ENCODE results near the gene RFX3.

Gene RFX3

GRCh38 chr9:3441197-3441816, 84.5 kb downstream of the RFX3 start:
- FAIRE-seq = peak; percentile 84
- DNase-seq (ENCODE audit: extremely low spot score, insufficient read length, low read depth) = peak; percentile 14

- DNase-seq (ENCODE audit: extremely low spot score, insufficient read length, low read depth) (no peak), FAIRE-seq (no peak)
Measured at GRCh38 chr9:3436629-3437420, 89.0 kb downstream of the RFX3 start.

- DNase-seq (ENCODE audit: extremely low spot score, insufficient read length, low read depth) = no peak
- no peak for FAIRE-seq
Measured at GRCh38 chr9:3435732-3436131, 90.1 kb downstream of the RFX3 start.

- no peak for FAIRE-seq
- no peak for DNase-seq (ENCODE audit: extremely low spot score, insufficient read length, low read depth)
Measured at GRCh38 chr9:3434594-3434993, 91.2 kb downstream of the RFX3 start.

- no peak for FAIRE-seq
- DNase-seq (ENCODE audit: extremely low spot score, insufficient read length, low read depth) = no peak
Measured at GRCh38 chr9:3433754-3434153, 92.0 kb downstream of the RFX3 start.

- no peak for FAIRE-seq
- DNase-seq (ENCODE audit: extremely low spot score, insufficient read length, low read depth) = no peak
Measured at GRCh38 chr9:3433066-3433465, 92.7 kb downstream of the RFX3 start.

- FAIRE-seq = no peak
- no peak for DNase-seq (ENCODE audit: extremely low spot score, insufficient read length, low read depth)
Measured at GRCh38 chr9:3431890-3432289, 93.9 kb downstream of the RFX3 start.

- FAIRE-seq = no peak
- no peak for DNase-seq (ENCODE audit: extremely low spot score, insufficient read length, low read depth)
Measured at GRCh38 chr9:3419893-3420292, 105.9 kb downstream of the RFX3 start.

- FAIRE-seq = no peak
- DNase-seq (ENCODE audit: extremely low spot score, insufficient read length, low read depth) = no peak
Measured at GRCh38 chr9:3415906-3416305, 109.9 kb downstream of the RFX3 start.

- DNase-seq (ENCODE audit: extremely low spot score, insufficient read length, low read depth) (no peak), FAIRE-seq (no peak)
Measured at GRCh38 chr9:3413984-3414383, 111.8 kb downstream of the RFX3 start.

- DNase-seq (ENCODE audit: extremely low spot score, insufficient read length, low read depth) = no peak
- no peak for FAIRE-seq
Measured at GRCh38 chr9:3410461-3410860, 115.3 kb downstream of the RFX3 start.

- no peak for DNase-seq (ENCODE audit: extremely low spot score, insufficient read length, low read depth)
- FAIRE-seq = no peak
Measured at GRCh38 chr9:3409453-3409852, 116.3 kb downstream of the RFX3 start.

- DNase-seq (ENCODE audit: extremely low spot score, insufficient read length, low read depth) (no peak), FAIRE-seq (no peak)
Measured at GRCh38 chr9:3403315-3403714, 122.5 kb downstream of the RFX3 start.

GRCh38 chr9:3401221-3401954, 124.4 kb downstream of the RFX3 start:
- FAIRE-seq (no peak), DNase-seq (ENCODE audit: extremely low spot score, insufficient read length, low read depth) (no peak)

GRCh38 chr9:3398232-3398648, 127.6 kb downstream of the RFX3 start:
- FAIRE-seq (peak; percentile 73), DNase-seq (ENCODE audit: extremely low spot score, insufficient read length, low read depth) (no peak)

GRCh38 chr9:3397766-3398165, 128.0 kb downstream of the RFX3 start:
- DNase-seq (ENCODE audit: extremely low spot score, insufficient read length, low read depth) (no peak), FAIRE-seq (no peak)

GRCh38 chr9:3391414-3391813, 134.4 kb downstream of the RFX3 start:
- DNase-seq (ENCODE audit: extremely low spot score, insufficient read length, low read depth) (no peak), FAIRE-seq (no peak)

- FAIRE-seq = no peak
Measured at GRCh38 chr9:3386753-3387152, 139.0 kb downstream of the RFX3 start.

GRCh38 chr9:3385871-3386270, 139.9 kb downstream of the RFX3 start:
- FAIRE-seq = peak; percentile 86
- peak; percentile 14 for DNase-seq (ENCODE audit: extremely low spot score, insufficient read length, low read depth)

More at GRCh38 chr9:3386753-3387152, 139.0 kb downstream of the RFX3 start:
- no peak for DNase-seq (ENCODE audit: extremely low spot score, insufficient read length, low read depth)

- DNase-seq (ENCODE audit: extremely low spot score, insufficient read length, low read depth) (no peak), FAIRE-seq (peak; percentile 9)
Measured at GRCh38 chr9:3371842-3372241, 154.0 kb downstream of the RFX3 start.

GRCh38 chr9:3370715-3371114, 155.1 kb downstream of the RFX3 start:
- no peak for FAIRE-seq
- no peak for DNase-seq (ENCODE audit: extremely low spot score, insufficient read length, low read depth)
